ENCODE measurements around the gene TREM2. TPM values are rescaled to one million over a fixed set of nuclear protein-coding genes. Genes with fewer than 3 reads are reported as not detected.

The TREM2 gene
- total and polyA plus RNA-seq, 10 of the 15 experiments (the other 5 are each of a cell fraction or from before 2014, with no cell fraction given): not detected

GRCh38 chr6:41122373-41122772, 40.5 kb downstream of the TREM2 start:
- intact Hi-C loops (cut with micrococcal nuclease; ENCODE audit: unreplicated experiment): no loop called here
- SMC1A ChIA-PET (ENCODE audit: uncharacterized antibody, unreplicated experiment): interaction anchor here (1.3 kb wide), 1 partner anchor 11 kb away, joined by 3 read pairs; no protein-coding TSS in a partner anchor
- RAD21 ChIA-PET (ENCODE audit: unreplicated experiment): no interaction called here
- no peaks in the 10 kb centered on the region for H3K79me2 ChIP-seq (ENCODE audit: control insufficient read depth, insufficient read depth, low read length)
- H3K27me3 ChIP-seq (replicated peaks in 1 of 2; ENCODE audit: control insufficient read depth in 2 of 2, insufficient read depth in 2 of 2, low read length in 1 of 2): no peaks in the 10 kb centered on the region
- no peaks in the 10 kb centered on the region for H3K9me3 ChIP-seq (replicated peaks; ENCODE audit: control insufficient read depth, insufficient read depth, low read length)
- H3K4me1 ChIP-seq (ENCODE audit: control insufficient read depth, insufficient read depth, low read length): no peaks in the 10 kb centered on the region
- CTCF ChIA-PET: no interaction called here
- POLR2A ChIA-PET: no interaction called here
- ATAC-seq: no peak
- no peaks in the 10 kb centered on the region for H4K20me1 ChIP-seq (ENCODE audit: control insufficient read depth, insufficient read depth)
- no TSS peak for BruUV-seq (replicated peaks)
- DNase-seq (ENCODE audit: low read depth, low spot score): no peak
- H3K36me3 ChIP-seq (ENCODE audit: control insufficient read depth in 2 of 2, insufficient read depth in 2 of 2, low read length in 1 of 2): no peaks in the 10 kb centered on the region
- no peak for TF ChIP-seq CBX5 (IDR thresholded peaks at IDR 0.05; ENCODE audit: low read depth)
- TF ChIP-seq NBN (IDR thresholded peaks at IDR 0.05): no peak
- no peak for TF ChIP-seq ATF2 (IDR thresholded peaks at IDR 0.05; ENCODE audit: low read length)
- no peak for TF ChIP-seq SRF (IDR thresholded peaks at IDR 0.05; ENCODE audit: low read depth in 2 of 2, low read length in 2 of 2)
- no peak for TF ChIP-seq MTA3 (IDR thresholded peaks at IDR 0.05; ENCODE audit: borderline replicate concordance, low read length)
- TF ChIP-seq MLLT1 (IDR thresholded peaks at IDR 0.05): no peak
- TF ChIP-seq STAT1 (conservative IDR thresholded peaks at IDR 0.05): no peak
- TF ChIP-seq SREBF2 (IDR thresholded peaks at IDR 0.05; ENCODE audit: low read length): no peak
- no peak for TF ChIP-seq USF2 (IDR thresholded peaks at IDR 0.05; ENCODE audit: borderline replicate concordance, low read depth, low read length)
- TF ChIP-seq BCLAF1 (IDR thresholded peaks at IDR 0.05): no peak
- TF ChIP-seq SMAD5 (IDR thresholded peaks at IDR 0.05; ENCODE audit: low read depth): no peak
- no peak for TF ChIP-seq RELA (IDR thresholded peaks at IDR 0.05; ENCODE audit: borderline replicate concordance, partially characterized antibody)
- no peak for TF ChIP-seq CHD1 (IDR thresholded peaks at IDR 0.05; ENCODE audit: low read depth, low read length)
- TF ChIP-seq MTA2 (IDR thresholded peaks at IDR 0.05; ENCODE audit: low read depth): no peak
- TF ChIP-seq FOXK2 (IDR thresholded peaks at IDR 0.05): no peak
- TF ChIP-seq EP300 (IDR thresholded peaks at IDR 0.05; ENCODE audit: borderline replicate concordance in 1 of 2, control insufficient read depth in 1 of 2, low read depth in 2 of 2, low read length in 2 of 2): no peak
- no peak for TF ChIP-seq IRF3 (IDR thresholded peaks at IDR 0.05)
- TF ChIP-seq KLF5 (IDR thresholded peaks at IDR 0.05; ENCODE audit: partially characterized antibody): no peak
- in situ Hi-C loops (cut with MboI): no loop called here
- no peak overlapping the region for H3K27ac ChIP-seq (ENCODE audit: control insufficient read depth, insufficient read depth)
- no peak overlapping the region for H3K4me2 ChIP-seq (ENCODE audit: control insufficient read depth, insufficient read depth)
- no peak overlapping the region for H2AFZ ChIP-seq (ENCODE audit: control insufficient read depth, low read depth, low read length)
- FAIRE-seq: no peak
- no peak overlapping the region for H3K9ac ChIP-seq (ENCODE audit: control insufficient read depth, insufficient read depth, low read length)
- H3K4me3 ChIP-seq: no peak overlapping the region
- 67% methylated on average over 1 of the region's 1 CpG for WGBS (ENCODE audit: insufficient coverage, insufficient replicate concordance, low lambda C conversion rate, missing lambda C conversion rate)
